Esophagus muscularis mucosa (tissue), 4 donors: ENCODE results near the gene KNG1.

Source experiments
- CTCF ChIP-seq, 3 experiments: fragments of 200-600 bp in 2 of 3; fragments of 450-650 bp in 1 of 3; sonication (generic) in 2 of 3; IDR thresholded peaks; one replicate each; pipeline ENCODE4 v1.5.1; 2017 to 2019; ENCODE audit warnings: antibody characterized with exemption in 3 of 3, mild to moderate bottlenecking in 2 of 3, moderate library complexity in 1 of 3
- EP300 ChIP-seq: sonication (generic); formaldehyde crosslinking; IDR thresholded peaks from one replicate; pipeline ENCODE4 v1.6.1; 2017; ENCODE audit warnings: antibody characterized with exemption
- POLR2A ChIP-seq: fragments of 450-650 bp; IDR thresholded peaks from one replicate; pipeline ENCODE4 v1.6.1; 2017; ENCODE audit warnings: antibody characterized with exemption, moderate library complexity, mild to moderate bottlenecking, low read depth

GRCh38 chr3:186680869-186681268 lies 36.3 kb upstream of the KNG1 start:
- TF ChIP-seq CTCF (IDR thresholded peaks at IDR 0.05) (no peak), POLR2A (no peak), EP300 (no peak)
